Measurements from ENCODE around the gene STX16.

STX16 gene

DNA sequence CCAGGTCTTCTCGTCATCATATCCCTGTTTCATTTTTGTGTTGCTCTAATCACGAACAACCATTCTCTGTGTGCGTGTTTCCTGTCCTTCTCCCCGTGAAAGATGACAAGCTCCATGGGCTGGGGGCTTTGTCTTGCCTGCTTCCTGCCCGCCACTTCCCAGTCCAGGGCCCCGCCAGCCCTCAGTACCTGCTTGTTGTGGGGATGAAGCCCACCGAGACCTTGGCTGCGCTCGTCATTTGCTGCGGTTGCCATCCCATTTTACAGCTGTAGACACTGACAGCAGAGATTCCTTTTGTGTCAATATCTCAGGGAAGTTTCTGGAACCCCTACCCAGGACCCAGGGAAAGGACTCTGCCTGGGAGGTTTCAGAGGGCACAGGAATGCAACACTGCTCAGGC, 40.3 kb upstream of the STX16 start:
- H3K4me3 ChIP-seq (ENCODE audit: low read depth, low read length, poor library complexity, severe bottlenecking): no peak overlapping the region

DNA sequence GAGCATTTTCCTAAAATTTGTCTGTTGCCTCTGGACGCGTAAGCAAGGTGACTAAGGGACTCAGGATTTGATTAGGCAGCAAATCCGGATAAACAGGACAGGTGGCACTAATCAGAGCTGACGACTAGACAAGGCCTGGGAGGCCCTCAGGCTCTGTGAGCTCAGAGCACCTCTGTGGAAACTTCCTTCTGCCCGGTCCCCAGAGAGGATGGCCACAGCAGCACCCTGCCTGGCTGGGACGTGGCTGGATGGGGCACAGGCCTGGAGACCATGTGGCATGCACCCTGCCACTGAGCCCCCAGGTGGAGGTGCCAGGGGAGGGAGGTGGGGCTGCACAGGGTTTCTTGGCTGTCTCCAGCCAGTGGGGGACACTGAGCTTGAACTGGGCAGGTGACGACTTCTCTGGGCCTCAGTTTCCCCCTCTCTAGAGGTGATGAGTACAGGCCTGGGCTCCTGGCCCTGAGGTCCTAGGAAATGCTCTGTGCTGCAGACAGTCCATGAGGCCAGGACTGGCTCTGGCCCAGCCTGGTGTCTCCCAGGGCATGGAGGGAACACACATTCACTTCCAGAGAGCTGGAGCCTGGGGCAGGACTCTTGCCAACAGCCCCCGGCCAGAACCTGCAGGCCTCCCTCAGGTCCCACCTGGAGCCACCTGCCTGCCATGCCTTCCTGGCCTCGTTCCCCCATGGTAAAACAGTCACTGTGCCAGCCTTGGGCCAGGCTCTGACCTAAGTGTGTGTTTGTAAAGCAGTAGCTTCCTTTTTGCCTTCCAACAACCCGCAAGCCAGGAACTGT, 39.6 kb upstream of the STX16 start:
- no peaks in the 10 kb centered on the region for H3K36me3 ChIP-seq (ENCODE audit: insufficient read depth, low read length)
- no peaks in the 10 kb centered on the region for H3K9me2 ChIP-seq (ENCODE audit: low read depth, low read length)
- no peak overlapping the region for H3K9ac ChIP-seq (ENCODE audit: low read length)
- H3K4me2 ChIP-seq (ENCODE audit: low read length): no peak overlapping the region
- no peak overlapping the region for H3K4me3 ChIP-seq (ENCODE audit: low read depth, low read length, poor library complexity, severe bottlenecking)
- no peaks in the 10 kb centered on the region for H3K4me1 ChIP-seq (ENCODE audit: insufficient read depth, low read length, severe bottlenecking)
- no peaks in the 10 kb centered on the region for H3K79me2 ChIP-seq (ENCODE audit: insufficient read depth, low read length)
- no peak overlapping the region for H3K27ac ChIP-seq (ENCODE audit: low read depth, low read length, poor library complexity, severe bottlenecking)
- H3F3A ChIP-seq (ENCODE audit: insufficient read depth, low read length): no peaks in the 10 kb centered on the region
- H4K20me1 ChIP-seq (ENCODE audit: insufficient read depth, low read length): no peaks in the 10 kb centered on the region
- TF ChIP-seq EZH2 (IDR thresholded peaks at IDR 0.05; ENCODE audit: borderline replicate concordance, low read length): no peak
- TF ChIP-seq, protein P1, sequence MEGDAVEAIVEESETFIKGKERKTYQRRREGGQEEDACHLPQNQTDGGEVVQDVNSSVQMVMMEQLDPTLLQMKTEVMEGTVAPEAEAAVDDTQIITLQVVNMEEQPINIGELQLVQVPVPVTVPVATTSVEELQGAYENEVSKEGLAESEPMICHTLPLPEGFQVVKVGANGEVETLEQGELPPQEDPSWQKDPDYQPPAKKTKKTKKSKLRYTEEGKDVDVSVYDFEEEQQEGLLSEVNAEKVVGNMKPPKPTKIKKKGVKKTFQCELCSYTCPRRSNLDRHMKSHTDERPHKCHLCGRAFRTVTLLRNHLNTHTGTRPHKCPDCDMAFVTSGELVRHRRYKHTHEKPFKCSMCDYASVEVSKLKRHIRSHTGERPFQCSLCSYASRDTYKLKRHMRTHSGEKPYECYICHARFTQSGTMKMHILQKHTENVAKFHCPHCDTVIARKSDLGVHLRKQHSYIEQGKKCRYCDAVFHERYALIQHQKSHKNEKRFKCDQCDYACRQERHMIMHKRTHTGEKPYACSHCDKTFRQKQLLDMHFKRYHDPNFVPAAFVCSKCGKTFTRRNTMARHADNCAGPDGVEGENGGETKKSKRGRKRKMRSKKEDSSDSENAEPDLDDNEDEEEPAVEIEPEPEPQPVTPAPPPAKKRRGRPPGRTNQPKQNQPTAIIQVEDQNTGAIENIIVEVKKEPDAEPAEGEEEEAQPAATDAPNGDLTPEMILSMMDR (IDR thresholded peaks at IDR 0.05; ENCODE audit: low read length): no peak
- H3K9me3 ChIP-seq (ENCODE audit: low read length): no peaks in the 10 kb centered on the region
- H2AFZ ChIP-seq (ENCODE audit: low read length): no peak overlapping the region
- H3K27me3 ChIP-seq (ENCODE audit: insufficient read depth, low read length): no peaks in the 10 kb centered on the region

More for the DNA sequence above, 40.3 kb upstream of the STX16 start:
- H3K9me2 ChIP-seq (ENCODE audit: low read depth, low read length): no peaks in the 10 kb centered on the region
- no peaks in the 10 kb centered on the region for H3K27me3 ChIP-seq (ENCODE audit: insufficient read depth, low read length)
- H3K79me2 ChIP-seq (ENCODE audit: insufficient read depth, low read length): no peaks in the 10 kb centered on the region
- H3K4me2 ChIP-seq (ENCODE audit: low read length): no peak overlapping the region
- no peak overlapping the region for H3K9ac ChIP-seq (ENCODE audit: low read length)
- H3F3A ChIP-seq (ENCODE audit: insufficient read depth, low read length): no peaks in the 10 kb centered on the region
- no peak overlapping the region for H2AFZ ChIP-seq (ENCODE audit: low read length)
- H4K20me1 ChIP-seq (ENCODE audit: insufficient read depth, low read length): no peaks in the 10 kb centered on the region
- no peaks in the 10 kb centered on the region for H3K4me1 ChIP-seq (ENCODE audit: insufficient read depth, low read length, severe bottlenecking)
- no peak for TF ChIP-seq EZH2 (IDR thresholded peaks at IDR 0.05; ENCODE audit: borderline replicate concordance, low read length)
- TF ChIP-seq, protein P1 (IDR thresholded peaks at IDR 0.05; ENCODE audit: low read length): no peak
- no peak overlapping the region for H3K27ac ChIP-seq (ENCODE audit: low read depth, low read length, poor library complexity, severe bottlenecking)
- H3K36me3 ChIP-seq (ENCODE audit: insufficient read depth, low read length): no peaks in the 10 kb centered on the region
- no peaks in the 10 kb centered on the region for H3K9me3 ChIP-seq (ENCODE audit: low read length)

DNA sequence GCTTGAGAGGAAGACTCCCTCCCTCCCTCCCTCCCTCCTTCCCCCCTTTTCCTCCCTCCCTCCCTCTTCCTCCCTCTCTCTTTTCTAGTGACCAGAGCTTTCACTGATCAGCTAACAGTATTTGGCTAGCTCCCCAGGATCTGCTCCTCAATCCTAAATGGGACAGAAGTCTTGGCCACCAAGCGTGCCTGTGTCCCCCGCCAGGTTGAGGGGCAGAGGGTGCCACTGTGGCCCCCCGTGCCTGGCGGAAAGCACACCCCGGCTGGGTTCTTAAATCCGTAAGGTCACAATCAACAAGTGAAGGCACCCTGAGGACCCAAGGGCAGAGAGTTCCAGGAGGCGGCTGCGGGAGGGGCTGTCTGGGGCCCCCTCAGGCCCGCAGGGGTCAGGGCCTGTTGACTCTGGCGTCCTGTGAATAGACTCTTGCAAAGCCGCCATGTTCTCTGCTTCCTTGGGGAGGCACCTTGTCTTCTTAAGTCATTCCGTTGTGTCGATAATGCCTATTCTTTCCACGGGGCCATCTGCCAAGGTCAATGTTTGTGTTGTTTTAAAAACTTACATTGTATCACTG, 38.9 kb upstream of the STX16 start:
- no peak overlapping the region for H3K27ac ChIP-seq (ENCODE audit: low read depth, low read length, poor library complexity, severe bottlenecking)
- no peak overlapping the region for H3K9ac ChIP-seq (ENCODE audit: low read length)
- H2AFZ ChIP-seq (ENCODE audit: low read length): no peak overlapping the region
- no peaks in the 10 kb centered on the region for H3F3A ChIP-seq (ENCODE audit: insufficient read depth, low read length)
- no peaks in the 10 kb centered on the region for H3K79me2 ChIP-seq (ENCODE audit: insufficient read depth, low read length)
- H3K9me2 ChIP-seq (ENCODE audit: low read depth, low read length): no peaks in the 10 kb centered on the region
- no peaks in the 10 kb centered on the region for H3K9me3 ChIP-seq (ENCODE audit: low read length)
- no peak overlapping the region for H3K4me2 ChIP-seq (ENCODE audit: low read length)
- H3K4me3 ChIP-seq (ENCODE audit: low read depth, low read length, poor library complexity, severe bottlenecking): no peak overlapping the region
- no peak for TF ChIP-seq EZH2 (IDR thresholded peaks at IDR 0.05; ENCODE audit: borderline replicate concordance, low read length)
- TF ChIP-seq, protein P1 (IDR thresholded peaks at IDR 0.05; ENCODE audit: low read length): no peak
- H3K27me3 ChIP-seq (ENCODE audit: insufficient read depth, low read length): peaks cover 5% of the 10 kb centered on the region; the same call in 1 of the 2 replicates
- no peaks in the 10 kb centered on the region for H4K20me1 ChIP-seq (ENCODE audit: insufficient read depth, low read length)
- no peaks in the 10 kb centered on the region for H3K36me3 ChIP-seq (ENCODE audit: insufficient read depth, low read length)
- H3K4me1 ChIP-seq (ENCODE audit: insufficient read depth, low read length, severe bottlenecking): no peaks in the 10 kb centered on the region
